DMS 273 treated with DMSO at 0.1 percent for 48 hours (cell line): Measurements from ENCODE around the gene IKBKE.

Source experiments
- DNase-seq: peaks from one replicate; lab custom pipeline; 2025; lab: John Stamatoyannopoulos, UW

IKBKE gene

GRCh38 chr1:206496131-206496793 lies 26.0 kb downstream of the IKBKE start:
- no peak for DNase-seq

GRCh38 chr1:206497363-206497762 lies 27.1 kb downstream of the IKBKE start:
- DNase-seq, result no peak

- no peak for DNase-seq
Observed at GRCh38 chr1:206497774-206498173, 27.5 kb downstream of the IKBKE start.

- no peak for DNase-seq
Observed at GRCh38 chr1:206498685-206499084, 28.4 kb downstream of the IKBKE start.

DNA sequence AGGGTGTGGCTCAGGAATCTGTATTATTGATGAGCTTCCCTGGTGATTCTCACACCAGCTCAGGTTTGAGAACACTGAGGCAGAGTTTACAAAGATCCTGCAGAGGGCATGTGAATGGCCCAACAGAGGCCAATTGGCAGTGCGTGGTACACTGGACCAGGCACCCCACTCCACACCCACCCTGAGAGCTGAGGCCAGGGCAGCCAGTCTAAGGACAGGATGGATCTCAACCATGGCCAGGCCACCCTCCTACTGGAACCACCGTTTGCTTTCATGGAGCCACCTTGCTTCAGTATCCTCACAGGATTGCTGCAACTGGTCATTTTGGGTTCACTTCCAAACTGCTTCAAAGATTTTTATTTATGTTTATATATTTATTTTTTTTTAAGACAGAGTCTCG lies 29.8 kb downstream of the IKBKE start:
- DNase-seq, result no peak

GRCh38 chr1:206501881-206502280 lies 31.6 kb downstream of the IKBKE start:
- DNase-seq, result no peak

GRCh38 chr1:206502403-206502802 lies 32.1 kb downstream of the IKBKE start:
- no peak for DNase-seq

- DNase-seq, result no peak
Observed at GRCh38 chr1:206502812-206503211, 32.5 kb downstream of the IKBKE start.

DNA sequence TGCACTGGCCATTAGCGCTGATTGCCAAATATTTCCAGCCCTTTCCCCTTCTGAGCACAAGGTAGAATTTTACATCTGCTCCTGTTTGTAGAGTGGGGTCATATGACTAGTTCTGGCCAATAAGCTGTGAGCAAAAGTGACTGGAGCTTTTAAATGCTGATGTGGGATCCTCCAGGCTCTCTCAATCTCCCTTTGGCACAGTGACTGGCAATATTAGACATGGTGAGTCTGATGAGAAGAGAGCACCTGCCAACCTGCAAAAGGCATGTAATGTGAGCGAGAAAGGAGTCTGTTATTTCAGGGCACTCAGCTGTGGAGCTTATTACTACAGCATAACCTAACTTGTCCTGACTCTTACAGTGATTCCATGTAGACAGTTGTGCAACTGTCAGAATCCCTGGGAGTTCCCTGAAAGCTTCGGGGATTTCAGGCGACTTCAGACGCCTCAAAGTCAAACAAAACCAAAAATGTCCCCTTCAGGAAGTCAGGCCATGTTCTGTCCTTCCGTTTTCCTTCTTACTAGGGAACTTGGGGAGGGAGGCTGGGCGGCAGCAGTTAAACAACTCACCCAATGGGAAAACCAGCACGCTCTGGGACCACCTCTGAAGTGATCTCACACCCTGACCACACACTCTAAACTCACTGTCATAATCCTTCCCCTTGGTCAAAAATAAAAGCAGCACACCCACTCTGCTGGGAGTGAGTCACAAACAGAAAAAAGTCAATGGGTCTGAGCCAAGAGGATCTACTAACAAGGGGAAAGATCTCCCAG lies 33.5 kb downstream of the IKBKE start:
- no peak for DNase-seq

DNA sequence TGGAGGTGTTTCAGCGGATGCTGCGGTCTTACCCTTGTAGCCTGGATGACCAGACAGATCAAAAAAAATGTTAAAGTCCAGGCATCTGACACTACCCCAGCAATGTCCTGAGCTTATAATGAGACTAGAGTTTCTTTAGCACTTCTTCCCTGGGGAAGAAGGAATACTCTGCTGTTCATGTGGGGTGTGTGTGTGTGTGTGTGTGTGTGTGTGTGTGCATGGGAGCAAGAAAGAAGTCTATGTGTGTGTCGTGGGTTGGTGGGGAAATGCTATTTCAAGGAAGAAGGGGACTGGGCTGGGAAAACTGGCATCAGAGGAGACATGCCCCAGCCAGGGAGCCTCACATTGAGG lies 34.1 kb downstream of the IKBKE start:
- DNase-seq, result no peak

DNA sequence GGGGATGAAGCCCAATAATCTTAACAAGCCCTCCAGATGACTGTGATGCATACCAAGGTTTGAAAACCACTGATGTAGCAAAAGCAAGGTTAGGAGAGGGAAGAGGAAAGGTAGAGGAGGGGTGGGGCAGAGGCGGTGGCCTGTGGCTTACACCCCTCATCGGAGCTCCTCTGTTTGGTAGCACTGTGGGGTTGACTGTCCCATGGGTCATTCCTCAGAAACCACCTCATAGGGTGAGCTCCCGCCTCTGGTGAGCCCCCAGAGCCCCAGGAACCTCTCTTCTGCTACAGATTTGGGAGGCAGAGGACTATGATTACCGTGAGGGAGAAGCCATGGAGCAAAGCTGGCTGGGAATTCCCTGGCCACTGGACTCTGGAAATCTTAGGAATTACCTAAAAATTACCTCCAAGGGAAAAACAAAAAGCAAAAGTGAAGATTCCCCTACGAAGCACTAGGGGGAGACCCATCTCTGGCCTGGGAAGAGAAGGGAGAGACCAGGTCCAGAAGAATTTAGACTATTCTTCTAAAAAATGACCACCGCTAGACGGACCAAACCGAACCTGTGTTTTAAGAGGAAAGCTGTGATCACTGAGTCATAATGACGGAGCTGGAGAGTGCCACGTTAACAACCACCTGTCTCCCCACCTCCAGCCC lies 35.6 kb downstream of the IKBKE start:
- no peak for DNase-seq

DNA sequence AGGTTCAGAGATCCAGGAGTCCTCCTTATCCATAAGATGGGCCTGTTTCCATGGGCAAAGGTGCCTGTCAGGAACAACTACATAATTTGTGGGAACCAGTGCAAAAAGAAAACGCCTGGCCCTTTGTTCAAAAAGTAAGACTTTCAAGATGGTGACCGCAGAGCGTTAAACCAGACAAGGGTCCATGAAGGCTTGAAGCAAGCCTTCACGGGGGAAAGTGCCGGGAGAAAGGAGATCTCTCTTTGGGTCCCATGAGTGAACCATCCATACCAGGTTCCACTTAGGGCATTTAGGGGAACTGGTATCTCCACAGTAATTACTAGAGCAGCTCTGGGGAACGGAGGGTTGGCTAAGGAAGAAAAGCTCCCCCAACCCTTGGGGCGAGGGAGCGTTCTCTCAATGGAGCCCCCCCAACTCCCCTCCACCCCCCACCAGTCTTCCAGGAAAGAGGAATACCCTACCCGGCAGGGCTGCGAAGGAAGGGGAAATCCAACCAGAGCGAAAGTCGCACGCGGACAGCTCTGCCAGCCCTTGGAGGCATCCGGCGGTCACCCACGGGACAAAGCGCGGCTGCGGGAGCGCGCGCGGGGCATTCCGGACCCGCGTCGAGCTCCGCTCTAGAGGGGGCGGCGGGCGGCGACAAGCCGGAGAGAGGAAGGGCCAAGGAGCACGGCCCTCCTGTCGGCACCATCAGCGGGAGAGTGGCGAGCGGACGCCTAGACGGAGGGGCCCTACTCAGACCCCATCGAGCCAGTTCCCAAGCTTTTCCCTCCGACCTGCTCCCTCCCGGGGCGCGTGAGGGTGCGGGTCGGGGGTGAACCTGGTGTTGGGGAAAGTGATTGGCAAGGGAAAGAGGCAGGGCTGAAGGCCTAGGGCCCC lies 36.4 kb downstream of the IKBKE start:
- DNase-seq, result no peak

DNA sequence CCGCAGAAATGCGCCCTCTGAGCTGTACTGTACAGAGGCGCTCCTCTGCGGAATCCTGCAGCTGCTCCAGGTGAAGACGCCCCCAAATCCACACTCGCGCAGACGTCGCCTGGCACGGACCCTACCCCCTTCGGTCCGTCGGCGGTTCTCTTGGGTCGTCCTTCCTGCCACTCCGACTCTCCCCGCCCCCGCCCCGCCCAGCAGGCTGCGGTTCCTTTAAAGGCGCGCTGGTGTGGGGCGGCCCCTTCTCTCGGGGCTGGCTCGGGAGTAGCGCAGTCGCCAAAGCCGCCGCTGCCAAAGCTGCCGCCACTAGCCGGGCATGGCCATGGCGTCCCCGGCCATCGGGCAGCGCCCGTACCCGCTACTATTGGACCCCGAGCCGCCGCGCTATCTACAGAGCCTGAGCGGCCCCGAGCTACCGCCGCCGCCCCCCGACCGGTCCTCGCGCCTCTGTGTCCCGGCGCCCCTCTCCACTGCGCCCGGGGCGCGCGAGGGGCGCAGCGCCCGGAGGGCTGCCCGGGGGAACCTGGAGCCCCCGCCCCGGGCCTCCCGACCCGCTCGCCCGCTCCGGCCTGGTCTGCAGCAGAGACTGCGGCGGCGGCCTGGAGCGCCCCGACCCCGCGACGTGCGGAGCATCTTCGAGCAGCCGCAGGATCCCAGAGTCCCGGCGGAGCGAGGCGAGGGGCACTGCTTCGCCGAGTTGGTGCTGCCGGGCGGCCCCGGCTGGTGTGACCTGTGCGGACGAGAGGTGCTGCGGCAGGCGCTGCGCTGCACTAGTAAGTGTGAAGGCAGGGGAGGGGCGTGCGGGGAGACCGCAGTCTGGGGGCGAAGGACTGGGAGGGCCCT lies 37.2 kb downstream of the IKBKE start, which contains the start of gene RASSF5:
Gene RASSF5 (plus strand): TSS at position 248 of the 846 bp plus-strand sequence. CDS start 72 bp downstream, at position 320.
- no peak for DNase-seq

GRCh38 chr1:206508130-206508889 lies 38.0 kb downstream of the IKBKE start:
- DNase-seq, result no peak

DNA sequence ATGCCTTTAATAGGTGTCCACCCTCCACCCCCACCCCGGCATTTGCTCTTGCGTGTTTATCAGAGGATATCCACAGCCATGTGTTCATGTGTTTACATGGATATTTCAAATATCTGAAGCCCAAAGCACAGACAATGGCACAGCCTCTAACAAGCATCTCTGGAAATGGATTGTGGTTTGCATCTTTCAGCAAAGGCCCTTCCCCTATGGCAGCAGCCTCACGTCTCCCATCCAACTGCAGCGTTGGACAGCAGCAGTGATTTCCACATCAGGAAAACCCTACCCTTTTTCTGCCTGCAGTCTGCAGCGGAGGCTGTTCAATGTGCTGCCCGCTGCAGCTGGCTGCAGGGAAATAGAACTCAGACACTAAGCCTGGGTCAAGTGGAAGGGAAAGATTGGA lies 38.7 kb downstream of the IKBKE start:
- no peak for DNase-seq

- DNase-seq, result no peak
Observed at GRCh38 chr1:206509612-206510257, 39.5 kb downstream of the IKBKE start.

GRCh38 chr1:206510371-206510770 lies 40.1 kb downstream of the IKBKE start:
- no peak for DNase-seq

DNA sequence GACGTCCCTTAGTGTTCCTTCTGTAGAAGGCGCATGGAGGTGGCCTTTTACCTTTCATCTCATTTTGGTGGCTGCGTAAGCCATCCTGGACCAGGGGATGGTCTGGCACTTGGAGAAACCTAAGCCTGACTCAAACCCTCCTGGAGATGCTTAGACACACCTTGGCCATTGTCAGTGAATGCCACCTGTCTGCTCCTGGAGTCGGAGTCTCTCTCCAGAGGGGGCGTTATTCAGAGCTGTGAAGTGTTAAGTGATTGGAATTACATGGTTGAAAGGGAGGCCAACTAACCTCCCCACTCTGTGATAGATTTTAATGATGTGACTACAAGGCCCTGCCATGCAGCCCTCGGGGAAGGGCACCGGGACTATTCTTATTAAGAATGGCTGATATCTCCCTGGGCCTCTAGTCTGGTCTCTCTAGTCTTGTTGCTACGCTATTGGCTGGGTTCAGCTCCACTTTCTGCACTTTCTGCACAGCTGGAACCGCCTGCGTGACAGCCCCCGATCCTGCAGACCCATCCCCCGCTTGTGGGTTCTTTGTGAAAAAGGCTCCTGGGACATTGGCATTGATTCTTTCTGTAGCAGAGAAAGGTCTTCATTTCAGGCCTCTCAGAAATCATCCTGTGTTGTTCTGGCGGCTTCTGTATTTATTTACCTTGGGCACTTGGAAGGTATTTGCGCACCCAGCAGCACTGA lies 41.2 kb downstream of the IKBKE start:
- DNase-seq, result no peak
